Fibroblast of villous mesenchyme (primary cell): ENCODE results near the gene LRRC3. TPM values are rescaled to one million over a fixed set of nuclear protein-coding genes. Genes with fewer than 3 reads are reported as not detected.

Source experiments
- DNase-seq: peaks from one replicate; pipeline ENCODE4 v3.0.0-alpha.2; 2010; ENCODE audit warnings: low read depth
- H3K4me3 ChIP-seq: 2 replicates; pipeline ENCODE4 v1.5.1; 2011; ENCODE audit warnings: low read depth, mild to moderate bottlenecking, low read length
- total RNA-seq: library from RNA; depleted of rRNA; stranded (reverse); fragments of >200 nt; gene quantifications from 2 replicates; pipeline ENCODE4 v1.2.3, GENCODE V29; 2012
- TF ChIP-seq, protein P1 (sequence below): IDR thresholded peaks from 2 replicates; pipeline ENCODE4 v1.5.1; 2012; ENCODE audit warnings: low read depth, mild to moderate bottlenecking, low read length; ENCODE audit not compliant: insufficient read depth

The LRRC3 gene
- total RNA-seq, 1 donor: under 0.01 TPM

DNA sequence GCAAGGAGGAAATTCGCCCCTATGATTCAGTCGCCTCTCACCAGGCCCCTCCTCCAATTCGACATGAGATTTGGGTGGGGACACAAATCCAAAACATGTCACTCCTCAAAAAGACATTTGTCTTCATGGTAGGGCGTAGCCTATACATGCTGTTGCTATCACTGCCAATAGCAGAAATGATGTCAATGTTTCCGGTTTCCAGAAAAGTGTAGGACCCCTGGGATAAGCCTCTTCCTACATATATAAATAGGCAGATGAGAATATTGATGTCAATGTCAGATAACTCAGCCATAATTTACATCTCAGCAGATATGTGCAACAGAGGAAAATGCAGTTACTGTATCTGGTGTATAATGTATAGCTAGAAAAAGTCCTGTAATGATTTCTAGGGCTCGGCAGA lies 16.7 kb downstream of the LRRC3 start:
- TF ChIP-seq, protein P1, sequence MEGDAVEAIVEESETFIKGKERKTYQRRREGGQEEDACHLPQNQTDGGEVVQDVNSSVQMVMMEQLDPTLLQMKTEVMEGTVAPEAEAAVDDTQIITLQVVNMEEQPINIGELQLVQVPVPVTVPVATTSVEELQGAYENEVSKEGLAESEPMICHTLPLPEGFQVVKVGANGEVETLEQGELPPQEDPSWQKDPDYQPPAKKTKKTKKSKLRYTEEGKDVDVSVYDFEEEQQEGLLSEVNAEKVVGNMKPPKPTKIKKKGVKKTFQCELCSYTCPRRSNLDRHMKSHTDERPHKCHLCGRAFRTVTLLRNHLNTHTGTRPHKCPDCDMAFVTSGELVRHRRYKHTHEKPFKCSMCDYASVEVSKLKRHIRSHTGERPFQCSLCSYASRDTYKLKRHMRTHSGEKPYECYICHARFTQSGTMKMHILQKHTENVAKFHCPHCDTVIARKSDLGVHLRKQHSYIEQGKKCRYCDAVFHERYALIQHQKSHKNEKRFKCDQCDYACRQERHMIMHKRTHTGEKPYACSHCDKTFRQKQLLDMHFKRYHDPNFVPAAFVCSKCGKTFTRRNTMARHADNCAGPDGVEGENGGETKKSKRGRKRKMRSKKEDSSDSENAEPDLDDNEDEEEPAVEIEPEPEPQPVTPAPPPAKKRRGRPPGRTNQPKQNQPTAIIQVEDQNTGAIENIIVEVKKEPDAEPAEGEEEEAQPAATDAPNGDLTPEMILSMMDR: no peak
- DNase-seq: no peak

DNA sequence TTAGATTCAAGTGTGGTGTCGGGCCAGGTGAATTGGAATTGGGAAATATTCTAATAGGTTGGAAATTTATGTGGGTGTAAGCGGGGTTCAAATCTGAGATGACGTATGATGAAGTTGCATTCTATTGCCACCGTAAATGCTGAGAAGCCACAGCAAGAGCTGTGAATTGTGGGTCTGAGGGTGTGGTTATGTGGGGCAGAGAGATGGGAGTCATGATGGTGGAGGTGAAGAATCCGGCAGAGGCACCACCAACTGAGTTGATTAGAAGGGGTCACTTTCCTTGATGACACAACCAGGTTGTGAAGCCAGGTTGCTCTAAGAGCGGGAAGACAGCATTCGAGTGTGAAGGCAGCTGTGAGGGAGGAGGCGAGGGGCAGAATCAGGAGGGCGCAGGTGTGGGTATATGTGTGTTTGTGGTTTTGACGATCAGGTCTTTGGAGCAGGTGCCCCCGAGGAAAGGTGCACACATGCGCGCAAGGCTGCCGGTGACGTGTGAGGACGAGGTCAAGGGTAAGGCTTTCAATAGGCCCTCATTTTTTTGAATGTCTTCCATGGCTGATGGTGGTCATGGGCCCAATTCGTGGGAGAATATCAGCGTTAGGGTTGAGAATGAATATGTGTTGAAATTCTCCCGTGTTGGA lies 18.7 kb downstream of the LRRC3 start:
- TF ChIP-seq, protein P1: no peak
- H3K4me3 ChIP-seq: no peak overlapping the region
- no peak for DNase-seq

More for the DNA sequence above, 16.7 kb downstream of the LRRC3 start:
- no peak overlapping the region for H3K4me3 ChIP-seq

DNA sequence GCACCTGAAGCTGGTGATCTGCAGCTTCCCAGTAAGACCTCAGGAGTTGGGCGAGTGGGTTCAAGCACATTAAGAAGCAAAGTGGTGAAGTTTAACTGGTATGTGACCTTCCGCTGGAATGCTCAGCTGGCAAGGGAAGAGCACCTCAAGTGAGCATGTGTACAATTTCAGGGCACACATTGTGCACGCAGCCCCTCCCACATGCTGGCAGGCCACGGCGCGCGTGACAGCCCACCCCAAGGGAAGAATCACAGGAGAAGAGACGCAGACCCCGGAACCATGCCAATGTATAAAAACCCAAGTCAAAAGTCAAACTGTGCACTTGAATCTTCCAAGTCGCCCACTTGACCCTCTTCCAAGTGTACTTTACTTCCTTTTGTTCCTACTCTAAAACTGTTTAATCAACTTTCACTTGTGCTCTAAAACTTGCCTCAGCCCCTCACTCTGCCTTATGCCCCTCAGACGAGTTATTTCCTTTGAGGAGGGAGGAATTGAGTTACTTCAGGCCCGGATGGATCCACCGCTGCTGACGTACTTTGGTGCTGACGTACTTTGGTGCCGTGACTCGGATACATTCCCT lies 20.0 kb downstream of the LRRC3 start:
- TF ChIP-seq, protein P1: no peak
- no peak for DNase-seq
- H3K4me3 ChIP-seq: no peak overlapping the region

DNA sequence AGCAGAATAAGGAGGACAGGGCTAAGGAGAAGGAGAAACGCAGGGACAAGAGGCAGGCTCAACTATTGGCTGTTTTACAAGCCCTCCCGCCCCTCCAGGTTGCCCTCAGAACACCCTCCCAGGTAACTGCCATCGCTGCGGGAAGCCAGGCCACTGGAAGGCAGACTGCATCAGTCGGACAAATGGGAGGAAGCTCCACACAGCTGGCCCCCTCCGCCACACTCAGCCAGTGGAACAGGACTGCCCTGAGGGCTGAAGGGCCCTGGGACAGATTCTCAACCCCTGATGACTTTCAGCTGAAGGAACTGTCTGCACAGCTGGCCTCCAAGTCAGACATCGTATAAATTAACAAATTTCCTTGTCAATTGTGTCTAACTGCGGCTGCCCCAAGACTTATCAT lies 21.8 kb downstream of the LRRC3 start:
- TF ChIP-seq, protein P1: no peak
- H3K4me3 ChIP-seq: no peak overlapping the region
- DNase-seq: no peak

DNA sequence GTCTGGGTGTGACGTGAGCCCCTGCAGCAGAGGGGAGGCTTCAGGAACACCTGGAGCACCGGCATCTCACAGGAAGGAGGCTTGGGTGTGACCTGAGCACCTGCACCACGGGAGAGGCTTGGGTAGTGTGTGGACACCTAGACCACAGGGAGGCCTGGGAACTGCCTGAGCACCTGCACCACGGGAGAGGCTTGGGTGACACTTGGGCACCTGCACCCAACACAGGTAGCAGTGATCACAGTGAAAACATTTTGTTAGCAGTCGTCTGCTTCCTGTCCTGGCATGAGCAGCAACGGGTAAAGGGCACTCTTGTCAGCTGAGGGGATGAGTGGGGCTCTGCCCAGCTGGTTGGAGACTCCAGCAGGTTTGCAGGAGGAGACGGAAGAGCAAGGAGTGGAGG lies 22.4 kb downstream of the LRRC3 start:
- no peak overlapping the region for H3K4me3 ChIP-seq
- DNase-seq: no peak
- TF ChIP-seq, protein P1: no peak

DNA sequence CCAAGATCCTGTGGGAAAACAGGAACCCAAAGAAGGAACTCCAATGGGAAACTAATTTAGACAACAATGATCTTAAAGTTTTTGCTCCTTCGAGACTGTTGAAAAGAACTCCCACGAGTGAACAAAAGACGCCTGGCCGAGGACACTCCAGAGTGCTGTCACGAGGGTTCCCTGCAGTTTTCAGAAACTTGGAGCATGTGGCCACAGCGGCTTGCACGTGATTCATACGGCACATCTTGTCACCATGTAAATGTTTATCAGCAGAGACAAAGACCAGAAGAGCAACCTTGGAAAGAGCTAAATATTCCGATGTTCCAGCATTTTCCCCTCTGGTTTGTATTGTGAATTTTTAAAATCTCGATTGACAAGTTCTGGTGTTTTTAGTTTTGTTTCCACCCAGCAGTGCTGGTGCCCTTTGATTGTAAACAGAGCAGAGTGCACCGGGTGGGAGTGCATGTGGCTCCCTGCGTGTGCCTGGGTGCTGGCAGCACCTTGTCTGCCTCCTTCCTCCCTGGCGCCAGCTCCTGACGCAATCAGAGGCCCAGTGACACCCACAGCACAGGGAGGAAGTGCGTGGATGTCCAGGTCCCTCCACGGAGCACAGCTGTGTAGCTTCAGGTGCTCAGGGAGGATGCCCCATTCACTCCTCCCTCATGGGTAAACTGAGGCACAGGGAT lies 23.0 kb downstream of the LRRC3 start:
- TF ChIP-seq, protein P1: no peak
- DNase-seq: no peak
- no peak overlapping the region for H3K4me3 ChIP-seq
